Body of pancreas (tissue), 4 donors: Measurements from ENCODE around the gene KCNK13.

Experiments
- POLR2A ChIP-seq, 3 donors: fragments of 450-650 bp; IDR thresholded peaks; one replicate each; pipeline ENCODE4 v1.6.1; 2016; ENCODE audit warnings: antibody characterized with exemption in 3 of 3, mild to moderate bottlenecking in 2 of 3
- TF ChIP-seq, protein P1 (sequence below), 7 experiments: fragments of 450-650 bp in 4 of 7; fragments of 200-600 bp in 3 of 7; sonication (generic) in 3 of 7; IDR thresholded peaks; one replicate each; pipeline ENCODE4 v1.5.1; 2016 to 2019; ENCODE audit warnings: antibody characterized with exemption in 7 of 7

DNA sequence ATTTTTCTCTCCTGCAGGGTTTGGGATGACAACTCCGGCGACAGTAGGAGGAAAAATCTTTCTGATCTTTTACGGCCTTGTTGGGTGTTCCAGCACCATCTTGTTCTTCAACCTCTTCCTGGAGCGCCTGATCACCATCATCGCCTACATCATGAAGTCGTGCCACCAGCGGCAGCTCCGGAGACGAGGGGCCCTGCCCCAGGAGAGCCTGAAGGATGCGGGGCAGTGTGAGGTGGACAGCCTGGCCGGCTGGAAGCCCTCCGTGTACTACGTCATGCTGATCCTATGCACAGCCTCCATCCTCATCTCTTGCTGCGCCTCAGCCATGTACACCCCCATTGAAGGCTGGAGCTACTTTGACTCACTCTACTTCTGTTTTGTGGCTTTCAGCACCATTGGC, 122.3 kb downstream of the KCNK13 start:
- TF ChIP-seq, protein P1, sequence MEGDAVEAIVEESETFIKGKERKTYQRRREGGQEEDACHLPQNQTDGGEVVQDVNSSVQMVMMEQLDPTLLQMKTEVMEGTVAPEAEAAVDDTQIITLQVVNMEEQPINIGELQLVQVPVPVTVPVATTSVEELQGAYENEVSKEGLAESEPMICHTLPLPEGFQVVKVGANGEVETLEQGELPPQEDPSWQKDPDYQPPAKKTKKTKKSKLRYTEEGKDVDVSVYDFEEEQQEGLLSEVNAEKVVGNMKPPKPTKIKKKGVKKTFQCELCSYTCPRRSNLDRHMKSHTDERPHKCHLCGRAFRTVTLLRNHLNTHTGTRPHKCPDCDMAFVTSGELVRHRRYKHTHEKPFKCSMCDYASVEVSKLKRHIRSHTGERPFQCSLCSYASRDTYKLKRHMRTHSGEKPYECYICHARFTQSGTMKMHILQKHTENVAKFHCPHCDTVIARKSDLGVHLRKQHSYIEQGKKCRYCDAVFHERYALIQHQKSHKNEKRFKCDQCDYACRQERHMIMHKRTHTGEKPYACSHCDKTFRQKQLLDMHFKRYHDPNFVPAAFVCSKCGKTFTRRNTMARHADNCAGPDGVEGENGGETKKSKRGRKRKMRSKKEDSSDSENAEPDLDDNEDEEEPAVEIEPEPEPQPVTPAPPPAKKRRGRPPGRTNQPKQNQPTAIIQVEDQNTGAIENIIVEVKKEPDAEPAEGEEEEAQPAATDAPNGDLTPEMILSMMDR (IDR thresholded peaks at IDR 0.05): no peak
- no peak for TF ChIP-seq POLR2A (IDR thresholded peaks at IDR 0.05)
